Ovary (tissue), 9 donors: Measurements from ENCODE around the gene CHRNB1. TPM values are rescaled to one million over a fixed set of nuclear protein-coding genes. Genes with fewer than 3 reads are reported as not detected.

Experiments
- DNase-seq, 5 donors: peaks; one replicate each; pipeline ENCODE4 v3.0.0-alpha.2; 2019 to 2020
- H3K27ac ChIP-seq, 2 donors: fragments of 200-600 bp; one replicate each; pipeline versions ENCODE4 v1.5.1 to v1.8.0; 2019 to 2022
- H3K27me3 ChIP-seq: fragments of 200-600 bp; one replicate; pipeline ENCODE4 v1.8.0; 2022
- H3K36me3 ChIP-seq: fragments of 200-600 bp; sonication (generic); one replicate; pipeline ENCODE4 v1.5.1; 2019
- H3K4me1 ChIP-seq: one replicate; pipeline ENCODE4 v1.8.1; 2013; ENCODE audit warnings: mild to moderate bottlenecking, moderate library complexity; ENCODE audit not compliant: insufficient read depth
- H3K4me3 ChIP-seq: fragments of 200-600 bp; sonication (generic); one replicate; pipeline ENCODE4 v1.5.1; 2017
- H3K9me3 ChIP-seq, 2 donors: fragments of 200-600 bp in 1 of 2; sonication (generic) in 1 of 2; one replicate each; pipeline versions ENCODE4 v1.5.1 to v1.8.1; 2013 to 2019; ENCODE audit warnings: mild to moderate bottlenecking in 1 of 2, moderate library complexity in 1 of 2
- CTCF ChIP-seq, 3 donors: fragments of 450-650 bp in 2 of 3; fragments of 200-600 bp in 1 of 3; IDR thresholded peaks; one replicate each; pipeline versions ENCODE4 v1.5.1 to v1.8.0; 2016 to 2022; ENCODE audit warnings: antibody characterized with exemption in 3 of 3, mild to moderate bottlenecking in 1 of 3
- EP300 ChIP-seq: sonication (generic); formaldehyde crosslinking; IDR thresholded peaks from one replicate; pipeline ENCODE4 v1.6.1; 2017; ENCODE audit warnings: antibody characterized with exemption
- POLR2A ChIP-seq: fragments of 450-650 bp; IDR thresholded peaks from one replicate; pipeline ENCODE4 v1.6.1; 2017; ENCODE audit warnings: antibody characterized with exemption, mild to moderate bottlenecking, moderate library complexity
- WGBS, 3 donors: extraction: QIAGEN DNeasy Blood & Tissue Kit in 1 of 3; methylation state at CpG; one replicate each; pipeline versions ENCODE4 v1.1.5 to v1.1.7; 2013 to 2017; 5-methylcytosine and 5-hydroxymethylcytosine counted together
- intact Hi-C, 4 donors: fragments of 100-400 bp; cut with DNase I; formaldehyde crosslinking; loops; one replicate each; pipeline versions ENCODE4 v1.11.0 to v1.15.1; 2022 to 2023
- polyA plus RNA-seq, 2 donors: library from polyadenylated mRNA; stranded (reverse); fragments of 200-250 nt in 1 of 2; fragments of 350-450 nt in 1 of 2; fragmentation: Illumina TruSeq in 1 of 2; extraction: RNeasy Lipid Tissue Mini Kit (QIAGEN cat#74804) in 1 of 2; gene quantifications; one replicate each; pipeline ENCODE4 v1.2.3, GENCODE V29; 2013 to 2014
- total RNA-seq, 7 donors: library from RNA; depleted of rRNA in 2 of 7; stranded (reverse); fragments of >200 nt in 2 of 7; fragmentation: NEBNext Ultra II Directional in 3 of 7; extraction: Animal tissue kit (Norgen Biotek cat#: 25700) in 3 of 7; gene quantifications; one replicate each; pipeline versions ENCODE4 v1.1.0 to v1.2.4, GENCODE V29; 2016 to 2023
- donor health status: DM: no; HTN: no; CAD: no; lungs with moderate emphysema.
- donor health status: DM: no; HTN: no; CAD: no.
- donor health status: Bipolar disorder and iron deficiency.
- donor health status: DM: yes; HTN: yes; CAD: no.
- donor health status: DM: no; HTN: no; CAD: no.
- donor health status: DM: yes; HTN: yes; CAD: no.

Gene CHRNB1
- total and polyA plus RNA-seq, 9 donors, result 3.2 to 13.5 (median 7.6) TPM

DNA sequence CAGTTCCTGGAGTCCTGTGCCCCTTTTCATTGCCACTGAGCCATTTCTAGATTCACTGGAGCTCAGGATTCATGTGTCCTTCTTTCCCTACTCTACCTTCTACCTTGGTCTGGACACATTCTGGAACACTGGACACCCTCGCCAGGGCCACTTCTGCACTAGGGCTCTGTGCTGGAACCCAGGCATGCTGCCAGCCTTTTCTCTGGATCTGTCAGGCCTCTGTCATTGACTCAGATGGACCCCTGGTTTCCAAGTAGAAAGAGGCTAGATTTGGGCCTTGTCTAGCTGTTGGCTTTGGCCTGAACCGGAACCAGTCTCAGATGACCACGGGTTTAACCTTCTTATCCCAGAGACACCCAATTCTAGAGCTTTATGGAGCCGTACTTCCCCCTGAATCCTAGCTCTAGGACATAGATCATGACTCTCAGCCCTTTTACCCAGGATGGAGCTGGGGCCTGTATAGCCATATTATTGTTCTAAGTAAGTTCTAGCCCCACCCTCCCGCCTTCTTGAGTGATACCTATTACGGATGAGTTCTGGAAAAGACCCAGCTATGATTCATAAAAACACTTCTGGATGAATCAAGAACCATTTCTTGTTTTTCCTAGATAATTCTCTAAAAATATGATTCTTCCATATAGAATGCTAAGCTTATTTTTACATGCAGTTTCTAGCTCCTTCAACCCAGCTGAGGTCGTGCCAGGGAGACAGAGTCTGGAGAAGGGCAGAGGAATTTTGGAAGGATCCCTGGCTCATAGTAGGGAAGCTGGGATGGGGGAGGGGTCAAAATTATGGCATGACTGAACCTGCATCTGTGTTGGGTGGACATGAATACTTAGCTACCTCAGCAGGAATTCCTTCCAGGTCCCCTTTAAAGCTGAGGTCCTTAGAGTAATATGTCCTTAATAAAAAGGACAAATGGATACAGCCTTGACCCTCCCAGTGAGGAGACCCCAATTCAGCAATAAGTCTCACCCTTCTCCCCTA is 1.1 kb upstream of the CHRNB1 start:
- Histone ChIP-seq H3K27ac (no peak overlapping the region), H3K9me3 (no peaks in the 10 kb centered on the region), H3K4me3 (no peak overlapping the region), H3K4me1 (peaks cover 2% of the 10 kb centered on the region), H3K27me3 (no peaks in the 10 kb centered on the region), H3K36me3 (no peaks in the 10 kb centered on the region)
- intact Hi-C loops, result loop anchor here in 3 of 4 donors (5.0 kb wide), 1 partner anchor 34 kb away; the partner anchor contains the start of gene ZBTB4 (in 3 of the 3)
- no peak for TF ChIP-seq POLR2A
- no peak for TF ChIP-seq EP300
- no peak for TF ChIP-seq CTCF (IDR thresholded peaks at IDR 0.05)
- 79 to 88% (median 82%) methylated on average over 7 of the region's 7 CpGs for WGBS, 3 donors
- DNase-seq, result no peak

GRCh38 chr17:7445619-7445968 is 733 bp downstream of the CHRNB1 start:
- Histone ChIP-seq H3K9me3 (no peaks in the 10 kb centered on the region), H3K36me3 (no peaks in the 10 kb centered on the region), H3K4me3 (no peak overlapping the region), H3K27ac (no peak overlapping the region), H3K4me1 (no peaks in the 10 kb centered on the region), H3K27me3 (no peaks in the 10 kb centered on the region)
- 8 to 9% (median 8%) methylated on average over 16 of the region's 16 CpGs for WGBS, 3 donors
- intact Hi-C loops, result no loop called here
- DNase-seq, result no peak
- TF ChIP-seq EP300 (no peak), POLR2A (no peak), CTCF (IDR thresholded peaks at IDR 0.05) (no peak)

GRCh38 chr17:7448461-7448860 is 3.6 kb downstream of the CHRNB1 start:
- Histone ChIP-seq H3K36me3 (no peaks in the 10 kb centered on the region), H3K27ac (no peak overlapping the region), H3K9me3 (no peaks in the 10 kb centered on the region), H3K27me3 (no peaks in the 10 kb centered on the region), H3K4me3 (no peak overlapping the region), H3K4me1 (no peaks in the 10 kb centered on the region)
- DNase-seq, result no peak
- intact Hi-C loops, result no loop called here
- WGBS, 3 donors, result 88 to 92% (median 90%) methylated on average over 7 of the region's 7 CpGs
- TF ChIP-seq POLR2A, result no peak
- no peak for TF ChIP-seq CTCF (IDR thresholded peaks at IDR 0.05)
- no peak for TF ChIP-seq EP300

DNA sequence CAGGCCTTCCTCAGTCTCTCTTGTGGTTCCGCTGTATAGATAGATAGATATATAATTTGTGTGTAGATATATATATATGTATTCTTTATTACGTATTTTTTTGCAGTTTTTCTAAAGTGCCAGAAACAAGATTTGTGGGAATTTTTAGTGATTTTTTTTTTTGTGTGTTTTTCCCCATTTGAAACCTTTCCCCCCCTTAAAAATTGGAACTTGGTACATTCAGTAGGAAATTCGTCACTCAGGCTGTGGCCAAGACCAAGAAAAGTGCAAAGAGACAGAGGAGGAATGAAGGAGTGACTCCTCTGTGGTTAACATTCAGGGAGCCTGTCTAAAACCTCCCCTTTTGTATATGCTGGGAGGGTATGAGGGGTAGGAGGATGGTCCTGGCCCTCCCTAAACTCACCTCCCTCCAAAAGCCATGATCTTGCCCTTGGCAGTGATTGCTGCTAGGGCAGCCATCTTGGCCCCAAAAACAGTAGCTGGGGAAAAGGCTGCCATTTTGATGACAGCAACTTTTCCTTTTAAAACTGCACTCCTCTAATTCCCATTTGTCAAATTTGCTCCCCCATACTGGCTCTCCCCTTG is 15.2 kb downstream of the CHRNB1 start:
- intact Hi-C loops, result loop anchor here in 1 of 4 donors (1.0 kb wide), 1 partner anchor 21 kb away; the partner anchor contains the start of gene FGF11
- WGBS, 3 donors, result 67 to 71% (median 71%) methylated on average over 3 of the region's 3 CpGs
- peaks cover 2% of the 10 kb centered on the region for H3K4me1 ChIP-seq
- no peaks in the 10 kb centered on the region for H3K27me3 ChIP-seq
- H3K9me3 ChIP-seq, result no peaks in the 10 kb centered on the region
- no peak overlapping the region for H3K27ac ChIP-seq
- H3K4me3 ChIP-seq, result no peak overlapping the region
- TF ChIP-seq POLR2A, result no peak
- no peak for TF ChIP-seq EP300
- TF ChIP-seq CTCF (IDR thresholded peaks at IDR 0.05), result no peak
- no peaks in the 10 kb centered on the region for H3K36me3 ChIP-seq
- DNase-seq, result no peak
